Measurements from ENCODE around the gene OSBPL6. TPM values are rescaled to one million over a fixed set of nuclear protein-coding genes. Genes with fewer than 3 reads are reported as not detected.

Gene OSBPL6
- total RNA-seq, 1 donor from 2014 or later = 3.6 TPM

GRCh38 chr2:178324077-178324476 lies 129.8 kb downstream of the OSBPL6 start:
- Histone ChIP-seq H3K27me3 (ENCODE audit: control insufficient read depth, insufficient read depth, low read length) (no peaks in the 10 kb centered on the region), H3K36me3 (ENCODE audit: control insufficient read depth, insufficient read depth, low read length) (no peaks in the 10 kb centered on the region), H3K4me3 (ENCODE audit: low read depth, low read length) (no peak overlapping the region)
- no peak for TF ChIP-seq CTCF (IDR thresholded peaks at IDR 0.05; ENCODE audit: insufficient read depth, low read length, poor library complexity, severe bottlenecking)
- DNase-seq (ENCODE audit: low read depth) = no peak

GRCh38 chr2:178325268-178325667 lies 131.0 kb downstream of the OSBPL6 start:
- H3K4me3 ChIP-seq (ENCODE audit: low read depth, low read length) = no peak overlapping the region
- no peaks in the 10 kb centered on the region for H3K36me3 ChIP-seq (ENCODE audit: control insufficient read depth, insufficient read depth, low read length)
- H3K27me3 ChIP-seq (ENCODE audit: control insufficient read depth, insufficient read depth, low read length) = no peaks in the 10 kb centered on the region
- DNase-seq (ENCODE audit: low read depth) = no peak
- no peak for TF ChIP-seq CTCF (IDR thresholded peaks at IDR 0.05; ENCODE audit: insufficient read depth, low read length, poor library complexity, severe bottlenecking)

- no peak for DNase-seq (ENCODE audit: low read depth)
- no peaks in the 10 kb centered on the region for H3K36me3 ChIP-seq (ENCODE audit: control insufficient read depth, insufficient read depth, low read length)
- no peak for TF ChIP-seq CTCF (IDR thresholded peaks at IDR 0.05; ENCODE audit: insufficient read depth, low read length, poor library complexity, severe bottlenecking)
Measured at GRCh38 chr2:178327516-178327915, 133.2 kb downstream of the OSBPL6 start.

GRCh38 chr2:178328037-178328436 lies 133.7 kb downstream of the OSBPL6 start:
- Histone ChIP-seq H3K4me3 (ENCODE audit: low read depth, low read length) (no peak overlapping the region), H3K27me3 (ENCODE audit: control insufficient read depth, insufficient read depth, low read length) (no peaks in the 10 kb centered on the region), H3K36me3 (ENCODE audit: control insufficient read depth, insufficient read depth, low read length) (no peaks in the 10 kb centered on the region)
- no peak for TF ChIP-seq CTCF (IDR thresholded peaks at IDR 0.05; ENCODE audit: insufficient read depth, low read length, poor library complexity, severe bottlenecking)
- peak; percentile 19 for DNase-seq (ENCODE audit: low read depth)

More at GRCh38 chr2:178327516-178327915, 133.2 kb downstream of the OSBPL6 start:
- Histone ChIP-seq H3K27me3 (ENCODE audit: control insufficient read depth, insufficient read depth, low read length) (no peaks in the 10 kb centered on the region), H3K4me3 (ENCODE audit: low read depth, low read length) (no peak overlapping the region)

GRCh38 chr2:178330175-178331017 lies 136.1 kb downstream of the OSBPL6 start:
- Histone ChIP-seq H3K27me3 (ENCODE audit: control insufficient read depth, insufficient read depth, low read length) (no peaks in the 10 kb centered on the region), H3K4me3 (ENCODE audit: low read depth, low read length) (no peak overlapping the region), H3K36me3 (ENCODE audit: control insufficient read depth, insufficient read depth, low read length) (no peaks in the 10 kb centered on the region)
- no peak for TF ChIP-seq CTCF (IDR thresholded peaks at IDR 0.05; ENCODE audit: insufficient read depth, low read length, poor library complexity, severe bottlenecking)
- no peak for DNase-seq (ENCODE audit: low read depth)

Data from kidney epithelial cell (primary cell).